GM12864 (cell line): ENCODE data around the gene SLC13A4.

Source experiments
- DNase-seq: peaks from one replicate; pipeline ENCODE4 v3.0.0-alpha.2; 2011; ENCODE audit warnings: low read depth
- H3K4me3 ChIP-seq: 2 replicates; pipeline ENCODE4 v1.5.1; 2011; ENCODE audit warnings: mild to moderate bottlenecking, low read depth, low read length, control low read depth
- CTCF ChIP-seq: IDR thresholded peaks from 2 replicates; pipeline ENCODE4 v1.5.1; 2011; ENCODE audit warnings: low read depth, mild to moderate bottlenecking, moderate library complexity, low read length, control low read depth, inconsistent platforms; ENCODE audit errors: missing control alignments

Gene SLC13A4

GRCh38 chr7:135666846-135667245, 61.1 kb downstream of the SLC13A4 start:
- no peak for TF ChIP-seq CTCF
- no peak for DNase-seq
- H3K4me3 ChIP-seq: no peak overlapping the region

- no peak for DNase-seq
- TF ChIP-seq CTCF: no peak
- H3K4me3 ChIP-seq: no peak overlapping the region
Measured at GRCh38 chr7:135666156-135666555, 61.8 kb downstream of the SLC13A4 start.

- no peak for DNase-seq
- H3K4me3 ChIP-seq: no peak overlapping the region
- TF ChIP-seq CTCF: no peak
Measured at GRCh38 chr7:135665042-135665441, 62.9 kb downstream of the SLC13A4 start.

GRCh38 chr7:135664046-135664589, 63.9 kb downstream of the SLC13A4 start:
- no peak for DNase-seq
- no peak overlapping the region for H3K4me3 ChIP-seq
- no peak for TF ChIP-seq CTCF

GRCh38 chr7:135662373-135663114, 65.4 kb downstream of the SLC13A4 start, which contains the start of gene STMP1:
STMP1 (plus strand) TSS chr7:135662514.
- peak within 1 kb of the TSS; percentile 76 for H3K4me3 ChIP-seq
- DNase-seq: peak; percentile 87
- peak; percentile 56 for TF ChIP-seq CTCF

- TF ChIP-seq CTCF: no peak
- DNase-seq: no peak
- peak overlapping the region; percentile 76 for H3K4me3 ChIP-seq
Measured at GRCh38 chr7:135662123-135662372, 65.9 kb downstream of the SLC13A4 start.

- peak overlapping the region; percentile 76 for H3K4me3 ChIP-seq
- no peak for DNase-seq
- TF ChIP-seq CTCF: no peak
Measured at GRCh38 chr7:135661311-135662122, 66.5 kb downstream of the SLC13A4 start.
